ENCODE results near the gene PHPT1.
A peak's percentile ranks its signal among the peaks of the same experiment; 100 is the strongest.

Gene PHPT1

DNA sequence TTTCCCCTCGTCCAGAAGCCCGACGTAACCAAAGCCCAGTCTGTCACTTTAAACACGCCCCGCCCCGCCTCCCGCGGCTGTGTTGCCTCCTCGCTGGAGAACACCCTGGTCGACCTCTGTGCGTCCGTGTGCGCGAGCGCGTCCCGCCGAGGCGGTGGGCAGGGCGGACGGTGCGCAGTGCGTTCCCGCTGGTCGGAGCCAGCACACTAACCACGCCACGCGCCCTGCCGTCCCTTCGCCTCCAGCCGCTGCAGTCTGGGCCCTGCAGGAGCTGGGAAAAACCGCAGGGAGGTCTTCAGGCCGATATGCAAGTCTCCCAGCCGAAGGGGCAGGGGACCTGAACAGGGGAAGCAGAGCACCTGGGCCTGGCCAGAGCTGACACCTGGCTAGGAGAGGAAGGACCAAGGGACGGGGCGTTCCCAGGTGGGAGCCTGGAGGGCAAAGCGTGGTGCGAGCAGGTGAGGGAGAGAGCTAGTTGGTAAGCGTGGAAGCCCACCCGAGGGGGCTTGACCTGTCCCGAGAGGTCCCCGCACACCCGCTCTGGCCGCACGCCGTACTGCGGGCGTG lies 1.3 kb upstream of the PHPT1 start:
- H3K4me3 ChIP-seq (ENCODE audit: low read depth, low read length), result peak overlapping the region; percentile 70
- TF ChIP-seq, protein P1, sequence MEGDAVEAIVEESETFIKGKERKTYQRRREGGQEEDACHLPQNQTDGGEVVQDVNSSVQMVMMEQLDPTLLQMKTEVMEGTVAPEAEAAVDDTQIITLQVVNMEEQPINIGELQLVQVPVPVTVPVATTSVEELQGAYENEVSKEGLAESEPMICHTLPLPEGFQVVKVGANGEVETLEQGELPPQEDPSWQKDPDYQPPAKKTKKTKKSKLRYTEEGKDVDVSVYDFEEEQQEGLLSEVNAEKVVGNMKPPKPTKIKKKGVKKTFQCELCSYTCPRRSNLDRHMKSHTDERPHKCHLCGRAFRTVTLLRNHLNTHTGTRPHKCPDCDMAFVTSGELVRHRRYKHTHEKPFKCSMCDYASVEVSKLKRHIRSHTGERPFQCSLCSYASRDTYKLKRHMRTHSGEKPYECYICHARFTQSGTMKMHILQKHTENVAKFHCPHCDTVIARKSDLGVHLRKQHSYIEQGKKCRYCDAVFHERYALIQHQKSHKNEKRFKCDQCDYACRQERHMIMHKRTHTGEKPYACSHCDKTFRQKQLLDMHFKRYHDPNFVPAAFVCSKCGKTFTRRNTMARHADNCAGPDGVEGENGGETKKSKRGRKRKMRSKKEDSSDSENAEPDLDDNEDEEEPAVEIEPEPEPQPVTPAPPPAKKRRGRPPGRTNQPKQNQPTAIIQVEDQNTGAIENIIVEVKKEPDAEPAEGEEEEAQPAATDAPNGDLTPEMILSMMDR (IDR thresholded peaks at IDR 0.05; ENCODE audit: low read depth, low read length, missing control alignments), result no peak
- no peak for DNase-seq (ENCODE audit: low read depth)
- in situ Hi-C loops (cut with HindIII; ENCODE audit: low sequenced_read_pairs), result no loop called here

DNA sequence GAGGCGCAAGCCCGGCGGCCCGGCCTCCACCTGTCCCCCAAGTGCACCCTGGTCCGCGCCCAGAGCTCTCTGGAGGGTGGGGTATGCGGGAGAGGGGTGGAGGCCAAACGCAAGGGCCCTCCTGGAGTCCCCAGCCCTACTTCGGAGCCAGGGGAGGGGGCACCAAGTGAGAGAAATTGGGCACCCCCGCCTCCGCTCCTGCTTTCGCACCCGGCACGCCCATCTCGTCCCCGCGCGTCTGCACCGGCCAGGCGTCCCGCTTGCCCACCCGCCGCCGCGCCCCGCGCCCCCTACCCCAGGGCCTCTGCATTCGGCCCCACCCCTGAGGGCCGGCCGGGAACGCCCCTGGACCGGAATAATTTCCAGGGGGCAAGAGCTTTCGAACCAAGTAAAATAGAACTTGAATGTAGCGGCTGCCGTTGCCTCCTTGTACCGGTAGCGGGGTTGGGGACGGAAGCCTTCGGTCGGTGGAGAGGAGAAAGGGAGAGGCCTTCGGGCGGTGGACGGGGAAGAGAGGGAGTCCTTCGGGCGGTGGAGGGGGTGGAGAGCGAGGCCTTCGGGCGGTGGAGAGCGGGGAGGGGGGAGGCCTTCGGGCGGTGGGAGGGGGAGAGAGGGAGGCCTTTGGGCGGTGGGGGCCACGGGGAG lies 694 bp upstream of the PHPT1 start:
- TF ChIP-seq, protein P1 (IDR thresholded peaks at IDR 0.05; ENCODE audit: low read depth, low read length, missing control alignments), result no peak
- peak overlapping the region; percentile 70 for H3K4me3 ChIP-seq (ENCODE audit: low read depth, low read length)
- DNase-seq (ENCODE audit: low read depth), result no peak
- in situ Hi-C loops (cut with HindIII; ENCODE audit: low sequenced_read_pairs), result no loop called here

DNA sequence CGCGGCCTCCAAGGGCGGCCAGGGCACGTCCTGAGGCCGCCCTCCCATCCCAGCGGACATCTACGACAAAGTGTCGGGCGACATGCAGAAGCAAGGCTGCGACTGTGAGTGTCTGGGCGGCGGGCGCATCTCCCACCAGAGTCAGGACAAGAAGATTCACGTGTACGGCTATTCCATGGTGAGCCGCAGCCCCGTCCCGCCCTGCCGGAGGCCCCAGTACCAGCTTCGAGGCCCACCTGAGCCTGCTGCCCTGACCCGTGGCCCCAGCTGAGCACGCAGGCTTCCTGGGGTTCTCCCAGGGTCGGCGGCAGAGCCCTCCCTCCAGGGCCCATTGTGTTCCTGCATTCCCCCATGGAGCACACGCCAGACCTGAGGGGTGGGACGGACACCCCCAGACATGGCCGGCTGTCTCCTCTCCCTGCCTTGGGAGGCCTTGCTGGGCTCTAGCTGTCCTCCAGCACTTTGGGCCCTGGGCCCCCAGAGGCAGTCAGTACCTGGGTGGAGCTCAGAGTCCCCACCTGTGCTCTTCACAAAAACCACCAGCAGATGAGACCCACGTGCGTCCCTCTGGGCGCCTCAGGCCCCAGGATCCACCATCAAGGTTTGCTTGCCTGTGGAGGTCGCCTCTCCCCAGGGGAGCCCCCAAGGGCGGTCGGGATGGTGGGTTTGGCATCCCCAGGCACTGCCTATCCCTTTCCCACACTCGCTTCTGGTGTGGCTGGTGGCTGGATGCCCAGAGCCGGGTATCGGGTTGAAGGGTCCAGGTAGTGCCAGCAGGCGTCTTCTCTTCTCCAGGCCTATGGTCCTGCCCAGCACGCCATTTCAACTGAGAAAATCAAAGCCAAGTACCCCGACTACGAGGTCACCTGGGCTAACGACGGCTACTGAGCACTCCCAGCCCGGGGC lies 1.0 kb downstream of the PHPT1 start:
- TF ChIP-seq, protein P1 (IDR thresholded peaks at IDR 0.05; ENCODE audit: low read depth, low read length, missing control alignments), result no peak
- in situ Hi-C loops (cut with HindIII; ENCODE audit: low sequenced_read_pairs), result no loop called here
- no peak for DNase-seq (ENCODE audit: low read depth)
- H3K4me3 ChIP-seq (ENCODE audit: low read depth, low read length), result peak overlapping the region; percentile 70

- no peak for DNase-seq (ENCODE audit: low read depth)
- no peak overlapping the region for H3K4me3 ChIP-seq (ENCODE audit: low read depth, low read length)
- TF ChIP-seq, protein P1 (IDR thresholded peaks at IDR 0.05; ENCODE audit: low read depth, low read length, missing control alignments), result no peak
- in situ Hi-C loops (cut with HindIII; ENCODE audit: low sequenced_read_pairs), result no loop called here
Observed at GRCh38 chr9:136850866-136851775, 1.9 kb downstream of the PHPT1 start.

- H3K4me3 ChIP-seq (ENCODE audit: low read depth, low read length), result no peak within 1 kb of the TSS
- TF ChIP-seq, protein P1 (IDR thresholded peaks at IDR 0.05; ENCODE audit: low read depth, low read length, missing control alignments), result no peak
- DNase-seq (ENCODE audit: low read depth), result no peak
- in situ Hi-C loops (cut with HindIII; ENCODE audit: low sequenced_read_pairs), result no loop called here
Observed at GRCh38 chr9:136851941-136852663, 2.9 kb downstream of the PHPT1 start, which contains the start of gene MAMDC4. Gene MAMDC4, plus strand, starts transcription at chr9:136852346. Its CDS starts 71 bp downstream, at chr9:136852417.
